B cell (primary cell): ENCODE results near the gene CTH. TPM values are rescaled to one million over a fixed set of nuclear protein-coding genes. Genes with fewer than 3 reads are reported as not detected.

Experiments used
- ATAC-seq: fragments of 200-7000 bp; cut with Tn5 transposase; one replicate; pipeline ENCODE4 v1.10.0; 2021; ENCODE audit warnings: low read depth, mild to moderate bottlenecking, moderate number of reproducible peaks, moderate library complexity
- CTCF ChIA-PET: fragments of 350-600 bp; sonication (Branson Sonifier 250); formaldehyde crosslinking; loops from one replicate; lab custom pipeline; 2021; ENCODE audit warnings: antibody characterized with exemption, inconsistent platforms; lab: Charles Lee
- POLR2A ChIA-PET: fragments of 350-600 bp; sonication (Branson Sonifier 250); formaldehyde crosslinking; loops from one replicate; lab custom pipeline; 2021; ENCODE audit warnings: antibody characterized with exemption; lab: Charles Lee
- DNase-seq: peaks from one replicate; pipeline ENCODE4 v3.0.0; 2013
- H2AFZ ChIP-seq: 2 replicates; pipeline ENCODE4 v1.6.1; 2012; ENCODE audit warnings: mild to moderate bottlenecking, low read depth, low read length; ENCODE audit not compliant: insufficient read depth, poor library complexity, severe bottlenecking
- H3K27ac ChIP-seq, 2 donors: 1 replicate in 1 of 2; 2 replicates in 1 of 2; pipeline ENCODE4 v1.5.1; 2012 to 2013; ENCODE audit warnings: low read length in 2 of 2, mild to moderate bottlenecking in 2 of 2, moderate library complexity in 1 of 2
- H3K27me3 ChIP-seq, 4 experiments: fragments of 200-600 bp in 1 of 4; sonication (generic) in 1 of 4; replicated peaks in 1 of 4; 1 replicate in 2 of 4; 2 replicates in 2 of 4; pipeline versions ENCODE4 v1.6.1 to v1.7.0; 2013 to 2016; ENCODE audit warnings: low read length in 3 of 4, mild to moderate bottlenecking in 2 of 4, mixed read lengths in 1 of 4, moderate library complexity in 1 of 4; ENCODE audit not compliant: insufficient read depth in 4 of 4, control insufficient read depth in 3 of 4; ENCODE audit errors: control extremely low read depth in 1 of 4
- H3K36me3 ChIP-seq, 2 experiments: replicated peaks in 1 of 2; 1 replicate in 1 of 2; 2 replicates in 1 of 2; pipeline versions ENCODE4 v1.6.1 to v1.7.1; 2013; ENCODE audit warnings: low read length in 1 of 2; ENCODE audit not compliant: insufficient read depth in 2 of 2, control insufficient read depth in 1 of 2; ENCODE audit errors: control extremely low read depth in 1 of 2, extremely low read depth in 1 of 2
- H3K4me1 ChIP-seq, 2 donors: fragments of 200-600 bp in 1 of 2; sonication (generic) in 1 of 2; 1 replicate in 1 of 2; 2 replicates in 1 of 2; pipeline versions ENCODE4 v1.5.1 to v1.6.1; 2013 to 2017; ENCODE audit warnings: low read length in 2 of 2; ENCODE audit not compliant: control insufficient read depth in 2 of 2, insufficient read depth in 2 of 2
- H3K4me2 ChIP-seq: replicated peaks from 2 replicates; pipeline ENCODE3; 2012; ENCODE audit warnings: mild to moderate bottlenecking, low read depth, low read length; ENCODE audit not compliant: poor library complexity, severe bottlenecking
- H3K4me3 ChIP-seq, 5 experiments: fragments of 200-600 bp in 1 of 5; sonication (generic) in 1 of 5; 1 replicate in 3 of 5; 2 replicates in 2 of 5; pipeline versions ENCODE4 v1.5.1 to v1.7.0; 2011 to 2016; ENCODE audit warnings: low read length in 4 of 5, mild to moderate bottlenecking in 4 of 5, low read depth in 2 of 5, control low read depth in 1 of 5, moderate library complexity in 1 of 5; ENCODE audit not compliant: insufficient read depth in 1 of 5; ENCODE audit errors: control extremely low read depth in 1 of 5, extremely low read depth in 1 of 5
- H3K79me2 ChIP-seq: fragments of 200-600 bp; sonication (generic); one replicate; pipeline ENCODE4 v1.6.0; 2016; ENCODE audit warnings: low read length; ENCODE audit not compliant: control insufficient read depth, insufficient read depth
- H3K9ac ChIP-seq: fragments of 200-600 bp; sonication (generic); 2 replicates; pipeline ENCODE4 v1.6.1; 2017; ENCODE audit warnings: mild to moderate bottlenecking, low read length, moderate library complexity
- H3K9me3 ChIP-seq, 3 donors: one replicate each; pipeline versions ENCODE4 v1.6.1 to v1.7.1; 2013; ENCODE audit warnings: low read length in 2 of 3; ENCODE audit not compliant: control insufficient read depth in 2 of 3, insufficient read depth in 1 of 3; ENCODE audit errors: control extremely low read depth in 1 of 3
- H4K20me1 ChIP-seq: 2 replicates; pipeline ENCODE4 v1.6.0; 2012; ENCODE audit warnings: mild to moderate bottlenecking, low read length; ENCODE audit not compliant: insufficient read depth, control insufficient read depth, poor library complexity, severe bottlenecking
- H3K27ac Mint-ChIP-seq: one replicate; pipeline ENCODE4 v1.8.0; 2021; ENCODE audit warnings: mixed read lengths
- H3K27me3 Mint-ChIP-seq: one replicate; pipeline ENCODE4 v1.8.0; 2021; ENCODE audit warnings: mixed read lengths
- H3K4me1 Mint-ChIP-seq: one replicate; pipeline ENCODE4 v1.8.0; 2021; ENCODE audit warnings: mixed read lengths
- H3K4me3 Mint-ChIP-seq: one replicate; pipeline ENCODE4 v1.8.0; 2021; ENCODE audit warnings: mixed read lengths
- H3K9me3 Mint-ChIP-seq: one replicate; pipeline ENCODE4 v1.8.0; 2022; ENCODE audit warnings: mixed read lengths; ENCODE audit not compliant: insufficient read depth
- CTCF ChIP-seq: fragments of 200-600 bp; IDR thresholded peaks from one replicate; pipeline ENCODE4 v1.8.0; 2022; ENCODE audit warnings: antibody characterized with exemption, mild to moderate bottlenecking
- EZH2 ChIP-seq: IDR thresholded peaks from 2 replicates; pipeline ENCODE4 v1.6.1; 2012; ENCODE audit warnings: borderline replicate concordance, low read depth, mild to moderate bottlenecking, moderate library complexity, low read length; ENCODE audit not compliant: insufficient read depth, poor library complexity, severe bottlenecking
- WGBS: methylation state at CpG from one replicate; pipeline ENCODE4 v1.1.5; 2013; ENCODE audit warnings: missing lambda C conversion rate; ENCODE audit not compliant: insufficient coverage; 5-methylcytosine and 5-hydroxymethylcytosine counted together
- intact Hi-C: fragments of 100-400 bp; cut with micrococcal nuclease; formaldehyde crosslinking; loops from one replicate; pipeline ENCODE4 v1.10.0; 2022
- polyA plus RNA-seq: library from polyadenylated mRNA; depleted of rRNA; stranded (reverse); fragments of >200 nt; gene quantifications from 2 replicates; pipeline ENCODE4 v1.2.3, GENCODE V29; 2012
- total RNA-seq, 2 donors: library from RNA; stranded (reverse); fragments of 120-200 nt in 1 of 2; gene quantifications; 1 replicate in 1 of 2; 2 replicates in 1 of 2; pipeline versions ENCODE4 v1.2.3 to v1.2.4, GENCODE V29; 2013 to 2022

Gene CTH
- total and polyA plus RNA-seq, 2 donors (not counting 1 experiment from before 2014, with no cell fraction given) = 0.84 to 4.9 TPM

- no peaks in the 10 kb centered on the region for H3K4me1 ChIP-seq
- no peak overlapping the region for H3K4me2 ChIP-seq
- H3K27me3 ChIP-seq = no peaks in the 10 kb centered on the region
- no peak overlapping the region for H3K27ac ChIP-seq
- H3K4me3 Mint-ChIP-seq = no peak overlapping the region
- intact Hi-C loops = no loop called here
- WGBS = 100% methylated on average over 2 of the region's 4 CpGs
- no peak for DNase-seq
- no peak overlapping the region for H2AFZ ChIP-seq
- H3K9me3 ChIP-seq = no peaks in the 10 kb centered on the region
- no peaks in the 10 kb centered on the region for H3K9me3 Mint-ChIP-seq
- no peaks in the 10 kb centered on the region for H4K20me1 ChIP-seq
- no peak for TF ChIP-seq CTCF
- TF ChIP-seq EZH2 = no peak
- no peaks in the 10 kb centered on the region for H3K4me1 Mint-ChIP-seq
- no peak overlapping the region for H3K4me3 ChIP-seq
- ChIA-PET POLR2A (interaction anchor here (0.6 kb wide), 1 partner anchor 329 kb away, joined by 8 read pairs; no protein-coding TSS in a partner anchor), CTCF (no interaction called here)
- no peak overlapping the region for H3K9ac ChIP-seq
- ATAC-seq = no peak
- H3K27me3 Mint-ChIP-seq = peaks cover under 1% of the 10 kb centered on the region
- H3K79me2 ChIP-seq = no peaks in the 10 kb centered on the region
- H3K27ac Mint-ChIP-seq = no peak overlapping the region
- H3K36me3 ChIP-seq = no peaks in the 10 kb centered on the region
These were observed 72.3 kb downstream of the CTH start for GRCh38 chr1:70483342-70483741.

- 42% methylated on average over 3 of the region's 4 CpGs for WGBS
These were observed 74.6 kb downstream of the CTH start for GRCh38 chr1:70485624-70486023.

More at GRCh38 chr1:70485624-70486023, 74.6 kb downstream of the CTH start:
- Histone ChIP-seq H2AFZ (no peak overlapping the region), H3K36me3 (no peaks in the 10 kb centered on the region), H3K4me2 (no peak overlapping the region), H4K20me1 (no peaks in the 10 kb centered on the region), H3K79me2 (no peaks in the 10 kb centered on the region), H3K4me3 (no peak overlapping the region), H3K4me1 (no peaks in the 10 kb centered on the region), H3K27me3 (peaks cover 0 to 3% (median 0%) of the 10 kb centered on the region in 4 experiments), H3K9me3 (peaks cover 0 to 4% (median 0%) of the 10 kb centered on the region in 3 donors), H3K27ac (no peak overlapping the region), H3K9ac (no peak overlapping the region)
- Mint-ChIP-seq H3K27me3 (peaks cover 10% of the 10 kb centered on the region), H3K9me3 (no peaks in the 10 kb centered on the region), H3K4me3 (no peak overlapping the region), H3K27ac (no peak overlapping the region), H3K4me1 (no peaks in the 10 kb centered on the region)
- POLR2A ChIA-PET = no interaction called here
- DNase-seq (no peak), ATAC-seq (no peak)
- intact Hi-C loops = no loop called here
- TF ChIP-seq CTCF (no peak), EZH2 (no peak)
- CTCF ChIA-PET = no interaction called here
